Measurements from ENCODE around the gene TLK1. TPM values are rescaled to one million over a fixed set of nuclear protein-coding genes. Genes with fewer than 3 reads are reported as not detected.

TLK1 gene
- total and polyA plus RNA-seq, 9 of the 15 experiments (the other 6 are each of a cell fraction or from before 2014, with no cell fraction given): 20.2 to 101 (median 40.5) TPM

- H4K20me1 ChIP-seq (replicated peaks; ENCODE audit: control insufficient read depth, insufficient read depth, low read length): peaks cover 5% of the 10 kb centered on the region; the same call in 1 of the 2 replicates
- TF ChIP-seq ZNF224 (CRISPR knock-in tag; IDR thresholded peaks at IDR 0.05): no peak
- no peak for TF ChIP-seq CHCHD3 (CRISPR knock-in tag; IDR thresholded peaks at IDR 0.05)
- no peak for TF ChIP-seq STAT5B (CRISPR knock-in tag; IDR thresholded peaks at IDR 0.05)
- no peak for TF ChIP-seq RBM14 (IDR thresholded peaks at IDR 0.05; ENCODE audit: borderline replicate concordance, insufficient read depth, low read depth, low read length)
- TF ChIP-seq DPF2 (IDR thresholded peaks at IDR 0.05): no peak
- TF ChIP-seq GTF3C2 (IDR thresholded peaks at IDR 0.05; ENCODE audit: borderline replicate concordance, extremely low read depth, insufficient read length): no peak
- TF ChIP-seq AFF1 (IDR thresholded peaks at IDR 0.05; ENCODE audit: low read depth in 1 of 2, partially characterized antibody in 2 of 2): no peak
- no peak for TF ChIP-seq RBM15 (IDR thresholded peaks at IDR 0.05; ENCODE audit: insufficient read depth, low read length)
- TF ChIP-seq CAMTA2 (CRISPR knock-in tag; conservative IDR thresholded peaks at IDR 0.05): no peak
- TF ChIP-seq KLF10 (CRISPR knock-in tag; IDR thresholded peaks at IDR 0.05): no peak
- TF ChIP-seq MBD1 (CRISPR knock-in tag; IDR thresholded peaks at IDR 0.05): no peak
- TF ChIP-seq ZNF584 (CRISPR knock-in tag; IDR thresholded peaks at IDR 0.05; ENCODE audit: low read depth): no peak
Measured at GRCh38 chr2:171134624-171135230, 26.0 kb downstream of the TLK1 start.

More at GRCh38 chr2:171134624-171135230, 26.0 kb downstream of the TLK1 start:
- Histone ChIP-seq H3K4me3 (no peak overlapping the region), H2AFZ (ENCODE audit: low read depth, low read length) (no peak overlapping the region), H3K27me3 (ENCODE audit: control insufficient read depth in 2 of 2, insufficient read depth in 2 of 2, low read length in 2 of 2) (no peaks in the 10 kb centered on the region), H3K9me3 (replicated peaks; ENCODE audit: control insufficient read depth, insufficient read depth, low read depth, low read length) (no peaks in the 10 kb centered on the region), H3K4me1 (replicated peaks in 1 of 2; ENCODE audit: control insufficient read depth in 2 of 2, insufficient read depth in 2 of 2, low read length in 2 of 2) (peaks cover 8 to 28% of the 10 kb centered on the region in 2 experiments; a peak in 4 of 5 replicates), H3K36me3 (ENCODE audit: control insufficient read depth, insufficient read depth, low read length) (no peaks in the 10 kb centered on the region; the same call in 2 of the 3 replicates), H3K4me2 (ENCODE audit: insufficient read depth, low read length) (no peak overlapping the region), H3K9me1 (ENCODE audit: control insufficient read depth, insufficient read depth, low read length) (peaks cover 4% of the 10 kb centered on the region), H3K9ac (ENCODE audit: insufficient read depth in 1 of 2, low read depth in 2 of 2, low read length in 2 of 2) (no peak overlapping the region), H3K27ac (ENCODE audit: extremely low read depth, low read depth, low read length) (no peak overlapping the region), H3K79me2 (ENCODE audit: control insufficient read depth, insufficient read depth, low read length) (peaks cover 99% of the 10 kb centered on the region)
- DNase-seq (ENCODE audit: extremely low read depth in 1 of 4, low spot score in 3 of 4) (no peak), ATAC-seq (no peak), FAIRE-seq (no peak)
- in situ Hi-C loops (cut with MboI) (no loop called here), intact Hi-C loops (cut with micrococcal nuclease) (no loop called here)
- BruUV-seq (replicated peaks): no TSS peak
- ChIA-PET CTCF (ENCODE audit: low intra/inter-chr PET ratio) (no interaction called here), POLR2A (interaction anchor here (0.9 to 5.8 kb wide), 7 partner anchors 14 to 282 kb away, joined by 3 to 34 read pairs (median 4); no protein-coding TSS in a partner anchor)
- WGBS (ENCODE audit: insufficient coverage, low coverage, missing lambda C conversion rate): 99% methylated on average over 4 of the region's 4 CpGs

Measured in K562 (cell line).